ENCODE data around the gene RNF13.

The RNF13 gene

DNA sequence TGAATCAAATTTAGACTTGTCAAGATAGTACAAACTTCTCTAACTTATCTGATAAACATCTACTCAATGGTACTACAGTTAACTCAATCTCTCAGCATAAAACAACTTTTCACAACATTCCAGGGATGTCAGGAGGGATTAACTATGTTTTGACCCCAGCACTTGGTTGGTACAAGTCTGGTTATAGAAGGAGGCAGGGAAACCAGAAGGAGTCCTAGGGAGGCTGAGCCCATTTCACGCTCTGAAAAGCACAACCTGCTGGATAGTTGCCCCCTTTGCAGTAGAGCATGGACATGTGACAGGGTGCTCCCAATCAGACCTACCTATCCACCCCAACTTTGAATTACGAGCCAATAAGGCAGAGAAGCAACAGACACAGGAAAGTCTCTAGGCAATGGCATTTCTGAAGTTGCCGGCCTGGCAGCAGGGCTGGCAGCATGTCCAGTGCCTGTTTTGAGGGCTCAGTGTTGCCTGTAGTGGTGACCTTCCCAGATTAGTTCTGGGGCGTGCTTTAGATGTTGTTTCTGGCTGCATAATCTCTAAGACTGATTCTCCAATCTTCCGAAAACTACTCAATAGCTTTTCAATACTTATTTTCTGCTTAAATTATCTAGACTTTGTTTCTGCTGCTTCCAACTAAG lies 28.8 kb upstream of the RNF13 start:
- no peak for DNase-seq (ENCODE audit: low spot score)
- TF ChIP-seq, protein P1, sequence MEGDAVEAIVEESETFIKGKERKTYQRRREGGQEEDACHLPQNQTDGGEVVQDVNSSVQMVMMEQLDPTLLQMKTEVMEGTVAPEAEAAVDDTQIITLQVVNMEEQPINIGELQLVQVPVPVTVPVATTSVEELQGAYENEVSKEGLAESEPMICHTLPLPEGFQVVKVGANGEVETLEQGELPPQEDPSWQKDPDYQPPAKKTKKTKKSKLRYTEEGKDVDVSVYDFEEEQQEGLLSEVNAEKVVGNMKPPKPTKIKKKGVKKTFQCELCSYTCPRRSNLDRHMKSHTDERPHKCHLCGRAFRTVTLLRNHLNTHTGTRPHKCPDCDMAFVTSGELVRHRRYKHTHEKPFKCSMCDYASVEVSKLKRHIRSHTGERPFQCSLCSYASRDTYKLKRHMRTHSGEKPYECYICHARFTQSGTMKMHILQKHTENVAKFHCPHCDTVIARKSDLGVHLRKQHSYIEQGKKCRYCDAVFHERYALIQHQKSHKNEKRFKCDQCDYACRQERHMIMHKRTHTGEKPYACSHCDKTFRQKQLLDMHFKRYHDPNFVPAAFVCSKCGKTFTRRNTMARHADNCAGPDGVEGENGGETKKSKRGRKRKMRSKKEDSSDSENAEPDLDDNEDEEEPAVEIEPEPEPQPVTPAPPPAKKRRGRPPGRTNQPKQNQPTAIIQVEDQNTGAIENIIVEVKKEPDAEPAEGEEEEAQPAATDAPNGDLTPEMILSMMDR (IDR thresholded peaks at IDR 0.05; ENCODE audit: extremely low read depth, missing control alignments): no peak

DNA sequence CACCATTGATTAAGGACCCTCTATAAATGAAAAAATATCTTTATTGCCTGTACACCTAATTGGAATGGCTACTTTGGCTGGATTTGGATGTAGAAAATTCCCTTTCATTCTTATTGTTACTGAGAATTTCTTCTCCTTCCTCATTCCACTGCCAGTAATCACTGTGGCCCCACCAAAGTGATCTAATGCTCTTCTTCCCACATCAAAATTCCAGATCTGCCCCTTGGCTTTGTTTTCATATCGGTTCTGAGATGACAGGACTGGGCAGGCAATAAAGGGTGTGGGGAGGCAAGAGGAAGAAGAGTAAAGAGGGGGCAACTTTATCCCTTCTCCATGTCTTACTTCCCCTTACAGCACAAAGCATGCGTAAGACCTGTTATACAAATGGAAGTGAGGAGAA lies 22.7 kb upstream of the RNF13 start:
- TF ChIP-seq, protein P1 (IDR thresholded peaks at IDR 0.05; ENCODE audit: extremely low read depth, missing control alignments): no peak
- no peak for DNase-seq (ENCODE audit: low spot score)

DNA sequence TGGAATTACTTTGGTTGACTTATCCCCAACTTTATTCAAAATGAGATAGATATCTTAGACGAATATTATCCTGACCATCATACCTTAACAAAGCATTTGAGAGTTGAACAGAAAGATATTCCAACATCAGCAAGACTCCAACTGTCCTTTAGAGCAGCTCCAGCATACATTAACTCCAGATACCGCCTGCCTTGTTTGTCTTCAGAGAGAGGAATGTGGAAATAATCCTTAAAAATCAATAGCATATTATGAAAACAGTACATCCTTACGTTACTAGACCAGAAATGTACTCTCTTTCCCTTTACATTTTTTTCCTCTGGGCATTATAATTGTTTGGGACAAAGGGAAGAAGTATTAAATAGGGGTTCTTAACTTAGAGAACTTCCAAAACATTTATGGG lies 22.3 kb upstream of the RNF13 start:
- DNase-seq (ENCODE audit: low spot score): no peak
- TF ChIP-seq, protein P1 (IDR thresholded peaks at IDR 0.05; ENCODE audit: extremely low read depth, missing control alignments): no peak

DNA sequence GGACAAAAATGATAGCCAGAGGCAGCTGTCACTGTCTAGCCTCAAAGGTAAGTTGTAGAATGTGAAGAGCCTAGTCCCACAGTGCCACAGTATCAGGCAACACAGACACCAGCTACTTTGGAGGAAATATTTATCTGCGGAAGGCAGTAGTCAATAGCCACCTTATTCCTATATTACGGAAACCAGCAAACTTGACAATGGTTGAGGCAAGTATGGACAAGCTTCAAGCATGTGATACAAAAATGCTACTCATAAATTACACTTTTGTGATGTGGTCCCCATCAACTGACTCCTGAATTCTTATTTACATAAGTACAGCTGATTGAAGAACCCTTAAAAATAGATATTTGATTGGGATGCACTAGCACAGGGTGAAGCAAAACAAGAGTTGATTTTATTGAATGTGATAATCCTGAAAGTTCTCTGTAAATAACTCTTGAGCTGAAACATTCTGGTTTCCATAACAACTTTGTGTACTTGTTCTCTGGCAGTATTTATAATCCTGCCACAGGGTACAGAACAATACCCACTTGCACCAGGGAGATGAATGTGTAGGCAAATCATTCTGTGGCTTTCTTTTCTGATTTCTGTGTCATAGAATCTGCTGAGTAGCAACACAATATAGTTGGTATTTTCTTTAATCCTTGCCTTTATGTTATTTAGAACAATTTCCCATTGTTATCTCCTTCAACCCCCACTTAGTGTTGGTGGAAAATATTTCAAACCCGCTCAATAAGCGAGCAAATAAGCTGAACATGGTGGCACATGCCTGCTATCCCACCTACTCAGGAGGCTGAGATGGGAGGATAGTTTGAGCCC lies 20.4 kb upstream of the RNF13 start, which contains the start of gene ANKUB1:
Gene ANKUB1 (minus strand): TSS at position 103 of the 819 bp plus-strand sequence. CDS start 188 bp downstream, outside the sequence.
- TF ChIP-seq, protein P1 (IDR thresholded peaks at IDR 0.05; ENCODE audit: extremely low read depth, missing control alignments): no peak
- no peak for DNase-seq (ENCODE audit: low spot score)

DNA sequence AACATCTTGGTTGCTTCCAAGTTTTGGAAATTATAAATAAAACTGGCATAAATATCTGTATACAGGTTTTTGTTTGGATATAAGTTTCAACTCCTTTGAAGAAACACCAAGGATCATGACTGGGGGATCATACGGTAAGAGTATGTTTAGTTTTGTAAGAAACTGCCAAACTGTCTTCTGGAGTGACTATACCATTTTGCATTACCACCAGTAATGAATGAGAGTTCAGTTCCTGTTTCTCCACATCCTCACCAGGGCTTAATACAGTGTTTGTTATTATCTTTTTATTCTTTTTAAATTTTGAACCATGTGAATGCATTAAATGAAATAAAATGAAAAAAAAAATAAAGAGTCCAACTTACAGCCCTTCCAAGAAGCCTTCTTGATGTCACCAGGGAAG lies 17.0 kb upstream of the RNF13 start:
- TF ChIP-seq, protein P1 (IDR thresholded peaks at IDR 0.05; ENCODE audit: extremely low read depth, missing control alignments): no peak
- no peak for DNase-seq (ENCODE audit: low spot score)

DNA sequence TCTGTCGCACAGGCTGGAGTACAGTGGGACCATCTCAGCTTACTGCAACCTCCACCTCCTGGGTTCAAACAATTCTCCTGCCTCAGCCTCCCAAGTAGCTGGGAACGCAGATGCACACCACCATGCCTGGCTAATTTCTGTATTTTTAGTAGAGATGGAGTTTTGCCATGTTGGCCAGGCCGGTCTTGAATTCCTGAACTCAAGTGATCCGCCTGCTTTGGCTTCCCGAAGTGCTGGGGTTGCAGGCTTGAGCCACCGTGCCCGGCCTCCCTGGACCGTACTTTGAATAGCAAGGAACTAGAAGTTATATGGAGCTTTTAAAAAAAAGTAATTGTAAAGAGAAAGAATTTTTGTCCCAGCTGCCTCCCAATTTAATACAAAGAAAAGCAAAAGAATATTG lies 12.3 kb upstream of the RNF13 start:
- no peak for DNase-seq (ENCODE audit: low spot score)
- TF ChIP-seq, protein P1 (IDR thresholded peaks at IDR 0.05; ENCODE audit: extremely low read depth, missing control alignments): no peak

DNA sequence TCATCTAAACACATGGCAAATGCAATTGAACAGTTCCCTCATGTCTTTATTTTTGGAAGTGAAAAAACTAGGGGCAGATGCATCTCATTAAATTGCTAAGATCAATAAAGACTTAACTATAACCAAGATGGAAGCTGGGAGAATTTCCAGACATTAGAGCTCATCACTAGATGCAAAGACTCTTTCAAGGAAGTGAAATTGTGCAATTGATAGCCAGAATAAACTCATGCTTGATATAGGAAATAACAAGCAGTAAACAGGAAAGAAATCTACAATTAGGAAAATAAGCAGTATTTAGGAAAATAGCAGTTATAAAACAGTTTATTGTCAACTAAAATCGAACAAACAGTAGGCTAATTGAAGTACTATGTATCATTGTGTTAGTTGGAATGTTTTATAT lies 11.8 kb upstream of the RNF13 start:
- DNase-seq (ENCODE audit: low spot score): no peak
- TF ChIP-seq, protein P1 (IDR thresholded peaks at IDR 0.05; ENCODE audit: extremely low read depth, missing control alignments): no peak
